Keratinocyte (primary cell): Measurements from ENCODE around the gene BGN. TPM values are rescaled to one million over a fixed set of nuclear protein-coding genes. Genes with fewer than 3 reads are reported as not detected.

Source experiments
- DNase-seq: peaks from one replicate; pipeline ENCODE4 v3.0.0-alpha.2; 2011; ENCODE audit warnings: low read depth, missing footprints, low spot score
- FAIRE-seq: peaks from 2 replicates; lab custom pipeline; 2011; peaks lifted over from hg19 to GRCh38; lab: Jason Lieb, UNC
- H2AFZ ChIP-seq: 2 replicates; pipeline ENCODE4 v1.6.0; 2012; ENCODE audit warnings: low read length, control low read depth, inconsistent platforms; ENCODE audit not compliant: control insufficient read depth
- H3K27ac ChIP-seq: 2 replicates; pipeline ENCODE4 v1.5.1; 2011; ENCODE audit warnings: low read length; ENCODE audit not compliant: control insufficient read depth, insufficient read depth
- H3K27me3 ChIP-seq: 3 replicates; pipeline ENCODE4 v1.6.0; 2011; ENCODE audit warnings: low read length; ENCODE audit not compliant: control insufficient read depth, insufficient read depth; ENCODE audit errors: extremely low read depth
- H3K36me3 ChIP-seq, 2 experiments: 2 replicates in 1 of 2; 3 replicates in 1 of 2; pipeline ENCODE4 v1.5.1; 2011; ENCODE audit warnings: low read length in 2 of 2, mild to moderate bottlenecking in 1 of 2; ENCODE audit not compliant: control insufficient read depth in 2 of 2, insufficient read depth in 2 of 2; ENCODE audit errors: extremely low read depth in 1 of 2
- H3K4me1 ChIP-seq: 3 replicates; pipeline ENCODE4 v1.5.1; 2011; ENCODE audit warnings: low read length; ENCODE audit not compliant: control insufficient read depth, insufficient read depth; ENCODE audit errors: extremely low read depth
- H3K4me2 ChIP-seq: 3 replicates; pipeline ENCODE4 v1.6.0; 2011; ENCODE audit warnings: low read depth, low read length; ENCODE audit not compliant: control insufficient read depth, insufficient read depth; ENCODE audit errors: extremely low read depth
- H3K4me3 ChIP-seq, 3 experiments: fragments of 200-600 bp in 1 of 3; sonication (generic) in 1 of 3; 2 replicates in 2 of 3; 3 replicates in 1 of 3; pipeline ENCODE4 v1.5.1; 2011 to 2016; ENCODE audit warnings: low read length in 3 of 3, mild to moderate bottlenecking in 3 of 3, control low read depth in 2 of 3, inconsistent platforms in 1 of 3, low read depth in 1 of 3, mixed read lengths in 1 of 3, mixed run types in 1 of 3, moderate library complexity in 1 of 3; ENCODE audit not compliant: control insufficient read depth in 2 of 3, insufficient read depth in 2 of 3; ENCODE audit errors: extremely low read depth in 1 of 3
- H3K79me2 ChIP-seq: 2 replicates; pipeline ENCODE4 v1.6.0; 2012; ENCODE audit warnings: low read length; ENCODE audit not compliant: control insufficient read depth, insufficient read depth
- H3K9ac ChIP-seq: 3 replicates; pipeline ENCODE4 v1.6.0; 2011; ENCODE audit warnings: low read length; ENCODE audit not compliant: control insufficient read depth, insufficient read depth; ENCODE audit errors: extremely low read depth
- H3K9me1 ChIP-seq: 3 replicates; pipeline ENCODE4 v1.6.0; 2011; ENCODE audit warnings: low read length; ENCODE audit not compliant: control insufficient read depth, insufficient read depth; ENCODE audit errors: extremely low read depth
- H3K9me3 ChIP-seq: 2 replicates; pipeline ENCODE4 v1.5.1; 2012; ENCODE audit warnings: low read depth, low read length; ENCODE audit not compliant: control insufficient read depth
- H4K20me1 ChIP-seq: 3 replicates; pipeline ENCODE4 v1.6.0; 2011; ENCODE audit warnings: low read length; ENCODE audit not compliant: control insufficient read depth, insufficient read depth; ENCODE audit errors: extremely low read depth
- CTCF ChIP-seq, 3 experiments: IDR thresholded peaks in 1 of 3; conservative IDR thresholded peaks in 1 of 3; optimal IDR thresholded peaks in 1 of 3; 2 replicates in 2 of 3; 3 replicates in 1 of 3; pipeline versions ENCODE3 to v1.5.1; 2011; ENCODE audit warnings: low read length in 3 of 3, mild to moderate bottlenecking in 3 of 3, moderate library complexity in 2 of 3, control low read depth in 1 of 3, inconsistent platforms in 1 of 3; ENCODE audit not compliant: insufficient read depth in 2 of 3; ENCODE audit errors: extremely low read depth in 1 of 3
- EZH2 ChIP-seq: IDR thresholded peaks from one replicate; pipeline ENCODE4 v1.6.1; 2012; ENCODE audit warnings: inconsistent platforms, mild to moderate bottlenecking, low read length, moderate library complexity
- dilution Hi-C: fragments of 300-500 bp; cut with MboI; formaldehyde crosslinking; loops from one replicate; pipeline ENCODE4 v1.7.0; 2020; ENCODE audit warnings: low sequenced_read_pairs; ENCODE audit not compliant: extremely low pct_ligation_motif_present
- polyA plus RNA-seq, 5 experiments: library from polyadenylated mRNA; depleted of rRNA in 3 of 5; stranded (reverse) in 3 of 5; stranded (forward) in 1 of 5; unstranded in 1 of 5; fragments of >200 nt; gene quantifications; 1 replicate in 1 of 5; 2 replicates in 3 of 5; 3 replicates in 1 of 5; pipeline versions ENCODE4 v1.2.1 to v1.2.3, GENCODE V29; 2011 to 2012; ENCODE audit warnings: missing spikeins in 2 of 5, low read depth in 1 of 5, low replicate concordance in 1 of 5

Gene BGN
- polyA plus RNA-seq, 1 donor (not counting 4 experiments of a cell fraction or from before 2014, with no cell fraction given), result 0.07 TPM

DNA sequence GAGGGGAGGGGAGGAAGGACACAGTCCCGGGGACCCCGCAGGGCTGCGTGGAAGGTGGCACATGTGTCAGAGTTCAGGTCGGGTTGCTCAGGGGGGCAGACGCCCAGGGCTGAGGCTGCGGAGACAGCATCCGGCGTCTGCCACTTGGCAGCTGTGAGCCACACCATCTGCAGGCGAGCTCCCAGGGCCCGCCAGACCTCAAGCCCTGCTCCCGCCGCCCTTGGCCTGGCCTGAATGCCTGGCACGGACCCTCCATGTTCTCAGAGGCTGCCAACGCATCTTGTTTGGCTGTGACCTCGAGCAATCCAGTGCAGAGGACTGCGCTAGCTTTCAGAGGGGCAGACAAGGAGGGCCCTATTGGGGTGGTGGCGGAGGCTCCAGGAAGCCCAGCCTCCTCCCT, 5.1 kb downstream of the BGN start:
- peaks cover 34% of the 10 kb centered on the region for H3K27me3 ChIP-seq

GRCh38 chrX:153500676-153501280, 6.0 kb downstream of the BGN start:
- Histone ChIP-seq H3K4me2 (no peak overlapping the region), H4K20me1 (no peaks in the 10 kb centered on the region), H3K27ac (no peak overlapping the region), H3K9me3 (peaks cover 4% of the 10 kb centered on the region), H3K79me2 (no peaks in the 10 kb centered on the region), H2AFZ (no peak overlapping the region), H3K9ac (no peak overlapping the region), H3K9me1 (no peaks in the 10 kb centered on the region), H3K36me3 (no peaks in the 10 kb centered on the region), H3K27me3 (peaks cover 25% of the 10 kb centered on the region), H3K4me1 (no peaks in the 10 kb centered on the region), H3K4me3 (no peak overlapping the region)
- TF ChIP-seq EZH2 (no peak), CTCF (optimal IDR thresholded peaks at IDR 0.05 in 1 of 3, IDR thresholded peaks at IDR 0.05 in 1 of 3, conservative IDR thresholded peaks at IDR 0.05 in 1 of 3; ENCODE audit: extremely low read depth in 1 of 3, insufficient read depth in 2 of 3, low read length in 3 of 3) (no peak)
- DNase-seq, result no peak
- no peak for FAIRE-seq
- dilution Hi-C loops, result no loop called here

More for the DNA sequence above, 5.1 kb downstream of the BGN start:
- H3K4me3 ChIP-seq, result no peak overlapping the region
- no peaks in the 10 kb centered on the region for H3K79me2 ChIP-seq
- no peak overlapping the region for H3K9ac ChIP-seq
- H3K9me3 ChIP-seq, result peaks cover 4% of the 10 kb centered on the region
- FAIRE-seq (no peak), DNase-seq (no peak)
- TF ChIP-seq EZH2 (no peak), CTCF (optimal IDR thresholded peaks at IDR 0.05 in 1 of 3, IDR thresholded peaks at IDR 0.05 in 1 of 3, conservative IDR thresholded peaks at IDR 0.05 in 1 of 3; ENCODE audit: extremely low read depth in 1 of 3, insufficient read depth in 2 of 3, low read length in 3 of 3) (no peak)
- dilution Hi-C loops, result no loop called here
- H4K20me1 ChIP-seq, result no peaks in the 10 kb centered on the region
- H3K9me1 ChIP-seq, result no peaks in the 10 kb centered on the region
- no peaks in the 10 kb centered on the region for H3K36me3 ChIP-seq
- no peak overlapping the region for H2AFZ ChIP-seq
- H3K4me2 ChIP-seq, result no peak overlapping the region
- no peak overlapping the region for H3K27ac ChIP-seq
- peaks cover 2% of the 10 kb centered on the region for H3K4me1 ChIP-seq
